Activated T-helper 1 cell treated with anti-CD3 and anti-CD28 coated beads, Interleukin-2, amount 50 U/mL, for 16 hours (primary cell): ENCODE results near the gene TOMM7.
"Not testable (repeated sequence)": the region's sequence is repeated elsewhere in the genome, so short reads cannot be mapped to it uniquely, and the experiment has no call there.

ENCODE experiments used
- DNase-seq, 2 donors: peaks; one replicate each; pipeline ENCODE4 v3.0.0-alpha.2; 2020; ENCODE audit warnings: low read depth in 1 of 2, low spot score in 1 of 2

TOMM7 gene

DNA sequence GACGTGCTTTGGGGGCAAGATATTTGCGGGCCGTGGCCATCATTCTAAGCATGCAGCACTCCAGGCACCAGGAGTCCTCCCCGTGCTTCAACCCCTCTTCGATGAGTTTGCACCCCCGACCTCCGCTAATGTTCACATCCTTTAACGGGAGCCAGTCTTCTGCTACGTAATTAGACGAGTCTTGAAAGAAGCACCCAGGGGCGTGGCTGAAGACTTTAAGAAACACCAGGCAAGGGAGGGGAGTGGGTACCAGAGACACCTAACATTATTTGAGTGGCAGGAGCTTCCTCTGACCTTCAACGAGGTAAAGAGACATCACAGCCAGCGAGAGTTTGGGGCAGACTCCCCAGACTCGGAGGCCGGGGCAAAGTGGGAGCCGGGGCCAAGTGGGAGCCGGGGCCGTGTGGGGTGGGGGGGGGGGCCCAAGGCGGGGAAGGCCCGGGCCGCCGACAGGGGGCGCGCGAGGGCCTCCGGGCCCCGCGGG lies 31.1 kb upstream of the TOMM7 start:
- DNase-seq = no peak

DNA sequence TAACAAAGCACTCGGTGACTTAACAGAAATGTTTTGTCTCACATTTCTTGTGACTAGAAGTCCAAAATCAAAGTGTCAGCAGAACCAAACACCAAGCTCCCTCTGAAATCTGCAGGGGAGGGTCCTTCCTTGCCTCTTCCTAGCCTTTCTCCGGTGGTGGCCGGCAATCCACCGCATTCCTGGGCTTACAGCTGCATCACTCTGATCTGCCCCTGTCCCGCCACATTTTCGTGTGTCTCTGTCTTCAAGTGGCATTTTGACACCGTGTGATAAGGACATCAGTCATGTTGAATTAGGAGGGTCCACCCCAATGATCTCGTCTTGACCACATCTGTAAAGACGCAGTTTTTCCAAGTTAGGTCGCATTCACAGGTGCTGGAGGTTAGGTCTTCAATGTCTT lies 30.5 kb upstream of the TOMM7 start:
- DNase-seq = no peak

DNA sequence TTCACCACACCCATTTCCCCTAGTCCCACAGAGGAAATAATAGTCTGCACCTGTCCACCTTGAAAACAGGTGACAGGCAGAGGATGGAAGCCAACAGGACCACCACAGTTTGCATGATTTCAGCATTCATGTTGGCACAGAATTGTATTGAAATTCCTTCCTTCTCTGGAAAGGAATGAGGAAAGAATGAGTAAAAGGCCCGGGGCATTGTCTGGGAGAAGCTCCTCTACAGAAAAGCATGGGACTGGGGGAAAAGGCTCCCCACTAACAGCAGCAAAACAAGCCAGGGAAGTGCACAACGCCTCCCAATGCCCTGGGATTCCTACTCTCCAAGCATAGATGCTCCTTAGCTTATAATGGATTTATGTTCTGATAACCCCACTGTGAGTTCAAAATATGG lies 28.5 kb upstream of the TOMM7 start:
- no peak for DNase-seq

DNA sequence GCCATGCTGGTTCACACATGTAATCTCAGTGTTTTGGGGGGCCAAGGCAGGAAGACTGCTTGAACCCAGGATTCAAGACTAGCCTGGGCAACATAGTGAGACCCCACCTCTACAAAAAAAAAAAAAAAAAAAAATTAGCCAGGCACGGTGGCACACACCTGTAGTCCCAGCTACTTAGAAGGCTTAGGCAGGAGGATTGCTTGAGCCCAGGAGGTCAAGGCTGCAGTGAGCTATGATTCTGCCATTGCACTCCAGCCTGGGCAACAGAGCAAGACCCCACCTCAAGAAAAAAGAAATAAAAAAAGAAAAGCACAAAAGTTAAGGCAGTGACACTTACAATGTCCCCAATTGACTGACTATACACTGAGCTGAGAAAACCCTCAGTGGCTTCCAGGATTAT lies 27.7 kb upstream of the TOMM7 start:
- DNase-seq = not testable (repeated sequence)

DNA sequence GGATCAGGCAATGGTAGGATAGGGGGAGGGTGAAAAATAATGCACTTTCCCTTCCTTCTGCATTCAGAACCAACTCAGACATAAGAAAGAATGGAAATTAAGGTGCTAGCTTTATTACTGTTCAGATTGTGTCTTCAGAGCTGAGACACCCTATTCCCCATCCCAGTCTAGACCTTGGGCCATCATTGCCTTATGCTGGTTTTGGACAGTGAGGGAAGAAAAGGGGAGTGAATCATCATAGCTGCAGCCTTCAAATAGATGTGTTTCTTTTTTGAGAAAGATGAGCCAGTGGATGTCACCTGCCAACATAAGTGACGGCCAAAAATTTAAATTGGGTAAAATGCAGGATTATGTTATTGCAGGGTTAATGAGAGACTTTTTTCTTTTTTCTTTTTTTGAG lies 27.0 kb upstream of the TOMM7 start:
- DNase-seq = no peak

GRCh38 chr7:22849172-22849571 lies 26.5 kb upstream of the TOMM7 start:
- no peak for DNase-seq

DNA sequence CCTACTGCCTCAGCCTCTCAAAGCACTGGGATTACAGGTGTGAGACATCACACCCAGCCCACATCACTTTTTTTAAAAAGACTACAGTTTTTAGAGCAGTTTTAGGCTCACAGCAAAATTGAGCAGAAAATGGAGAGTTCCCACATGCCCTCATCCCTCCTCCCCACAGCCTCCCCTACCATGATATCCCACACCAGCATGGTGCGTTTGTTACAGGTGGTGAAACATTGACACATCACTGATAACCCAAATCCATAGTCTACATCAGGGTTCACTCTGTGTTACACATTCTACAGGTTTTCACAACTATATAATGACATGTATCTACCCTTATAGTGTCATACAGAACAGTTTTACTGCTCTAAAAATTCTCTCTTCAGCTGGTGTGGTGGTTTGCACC lies 24.3 kb upstream of the TOMM7 start:
- no peak for DNase-seq

DNA sequence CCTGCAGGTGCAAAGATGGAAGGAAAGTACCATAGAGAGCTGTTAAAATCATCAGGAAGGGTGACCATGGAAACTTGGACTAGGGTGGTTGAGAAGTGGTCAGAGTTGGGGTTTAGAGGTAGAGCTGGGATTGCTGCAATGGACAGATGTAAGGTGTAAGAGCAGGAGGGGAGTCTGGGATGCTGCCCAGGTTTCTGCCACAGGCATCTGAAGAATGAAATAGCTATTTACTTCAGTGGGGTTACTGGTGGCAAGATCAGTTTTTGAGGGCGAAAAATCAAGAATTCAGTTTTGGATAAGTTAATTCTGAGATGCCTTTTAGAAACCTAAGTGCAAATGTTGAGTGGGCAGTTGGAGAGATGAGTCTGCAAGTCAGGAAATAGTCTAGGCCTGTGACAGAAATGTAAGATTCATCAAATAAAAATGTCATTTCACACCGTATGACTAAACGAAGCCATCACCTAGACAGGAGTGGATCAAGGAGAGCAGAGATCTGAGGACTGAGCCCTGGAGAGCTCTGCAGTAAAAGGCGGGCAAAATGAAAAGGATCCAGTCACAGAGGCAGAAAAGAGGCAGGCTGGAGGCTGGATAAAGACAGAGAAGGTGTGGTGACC lies 22.7 kb upstream of the TOMM7 start:
- no peak for DNase-seq

GRCh38 chr7:22843681-22844309 lies 21.1 kb upstream of the TOMM7 start:
- DNase-seq = no peak

DNA sequence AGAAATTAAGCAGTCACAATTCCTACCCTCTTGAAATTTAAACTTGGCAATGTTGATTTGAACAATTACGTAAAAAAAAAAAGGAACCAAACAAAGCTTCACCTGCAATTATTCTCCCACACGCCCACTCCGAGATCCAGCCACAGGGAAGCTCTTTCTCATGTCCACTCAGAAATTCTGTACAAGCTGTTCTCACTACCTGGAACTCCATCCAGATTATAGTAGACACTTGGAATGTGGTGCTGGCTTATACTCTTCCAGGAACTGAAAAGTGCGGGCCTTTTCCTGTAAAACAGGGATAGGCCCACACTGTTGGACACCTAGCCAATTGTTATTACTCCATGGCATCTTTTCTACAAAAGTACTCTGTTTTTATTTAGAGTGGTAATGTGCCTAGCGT lies 20.3 kb upstream of the TOMM7 start:
- DNase-seq = no peak

- no peak for DNase-seq
Measured at GRCh38 chr7:22842383-22842941, 19.8 kb upstream of the TOMM7 start.

DNA sequence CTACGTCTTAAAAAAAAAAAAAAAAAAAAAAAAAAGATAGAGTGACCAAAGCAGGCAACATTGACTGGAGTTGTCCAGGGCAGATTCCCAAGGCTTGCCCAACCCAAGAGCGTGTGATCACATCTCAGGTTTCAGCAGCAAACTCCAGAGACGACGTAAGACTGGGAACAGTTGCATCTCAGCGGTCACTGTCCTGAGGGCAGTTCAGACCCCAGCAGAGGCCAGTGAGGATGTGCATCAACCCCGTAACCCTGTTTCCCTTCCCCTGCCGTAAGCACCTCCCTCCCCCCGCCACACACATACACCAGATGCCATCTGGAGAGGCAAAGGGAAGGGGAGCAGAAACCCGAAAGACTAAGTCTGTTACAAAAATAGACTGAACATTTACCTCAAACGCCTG lies 19.3 kb upstream of the TOMM7 start:
- no peak for DNase-seq

- no peak for DNase-seq
Measured at GRCh38 chr7:22837308-22837707, 14.7 kb upstream of the TOMM7 start.

DNA sequence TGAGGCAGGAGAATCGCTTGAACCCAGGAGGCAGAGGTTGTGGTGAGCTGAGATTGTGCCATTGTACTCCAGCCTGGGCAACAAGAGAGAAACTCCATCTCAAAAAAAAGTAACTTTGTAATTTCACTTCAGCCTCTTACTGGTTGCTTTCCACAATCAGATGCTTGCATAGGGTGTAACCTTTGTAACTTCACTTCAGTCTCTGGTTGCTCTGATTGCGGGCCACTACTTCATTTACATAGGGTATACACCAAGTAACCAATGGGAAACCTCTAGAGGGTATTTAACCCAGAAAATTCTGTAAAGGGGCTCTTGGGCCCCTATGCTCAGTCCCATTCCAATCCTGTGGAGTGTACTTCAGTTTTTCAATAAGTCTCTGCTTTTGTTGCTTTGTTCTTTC lies 13.9 kb upstream of the TOMM7 start:
- DNase-seq = not testable (repeated sequence)

DNA sequence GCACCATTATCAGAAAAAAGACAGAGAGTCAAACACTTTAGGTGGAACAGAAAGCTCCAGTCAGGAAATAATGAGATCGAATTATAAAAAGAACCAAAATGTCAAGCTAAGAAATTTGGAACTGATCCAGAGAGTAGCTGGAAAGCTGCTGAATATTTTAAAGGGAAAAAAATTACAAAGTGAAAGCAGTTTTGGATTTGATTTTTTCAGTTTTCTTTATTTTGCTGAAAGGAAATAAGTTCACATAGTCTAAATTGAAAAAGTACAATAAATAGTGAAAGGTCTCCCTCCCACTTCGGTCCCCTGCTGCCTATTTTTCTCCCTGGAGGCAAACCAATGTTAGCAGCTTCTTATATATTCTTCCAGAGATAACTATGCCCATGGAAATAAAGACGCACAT lies 11.3 kb upstream of the TOMM7 start:
- no peak for DNase-seq

DNA sequence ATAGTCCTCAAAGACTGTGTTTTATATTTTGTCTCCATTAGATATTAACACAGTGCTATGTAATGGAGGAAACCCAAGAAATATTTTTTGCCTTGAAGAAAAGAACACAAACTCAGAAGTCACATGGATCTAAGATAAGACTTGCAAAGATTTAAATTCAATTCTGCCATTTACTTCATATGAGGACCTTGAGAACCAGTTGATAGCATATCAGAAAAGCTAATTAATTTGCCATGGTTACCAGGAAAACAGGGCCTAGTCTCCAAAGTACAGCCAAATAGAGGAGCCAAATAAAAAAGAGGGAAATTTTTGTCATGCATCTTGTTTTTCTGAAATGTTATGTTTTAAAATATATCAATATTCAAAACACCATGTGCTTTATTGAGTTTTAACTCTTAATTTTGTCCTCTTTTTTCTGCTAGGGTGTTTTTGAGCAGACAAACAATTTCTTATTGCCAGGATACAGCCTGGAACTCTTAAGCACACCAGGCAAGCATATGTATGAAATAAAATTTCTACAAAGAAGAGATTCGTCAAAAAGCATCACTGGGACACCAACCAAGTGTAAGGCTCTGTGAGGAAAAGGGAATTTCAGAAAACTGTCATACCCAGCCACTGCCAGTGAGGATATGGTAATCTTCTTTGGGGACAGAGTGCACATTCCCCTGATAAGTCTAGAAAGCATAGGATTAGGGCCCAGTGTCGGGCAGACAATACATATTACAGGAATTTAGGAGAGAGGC lies 10.6 kb upstream of the TOMM7 start:
- no peak for DNase-seq

- no peak for DNase-seq
Measured at GRCh38 chr7:22832401-22832800, 9.8 kb upstream of the TOMM7 start.

DNA sequence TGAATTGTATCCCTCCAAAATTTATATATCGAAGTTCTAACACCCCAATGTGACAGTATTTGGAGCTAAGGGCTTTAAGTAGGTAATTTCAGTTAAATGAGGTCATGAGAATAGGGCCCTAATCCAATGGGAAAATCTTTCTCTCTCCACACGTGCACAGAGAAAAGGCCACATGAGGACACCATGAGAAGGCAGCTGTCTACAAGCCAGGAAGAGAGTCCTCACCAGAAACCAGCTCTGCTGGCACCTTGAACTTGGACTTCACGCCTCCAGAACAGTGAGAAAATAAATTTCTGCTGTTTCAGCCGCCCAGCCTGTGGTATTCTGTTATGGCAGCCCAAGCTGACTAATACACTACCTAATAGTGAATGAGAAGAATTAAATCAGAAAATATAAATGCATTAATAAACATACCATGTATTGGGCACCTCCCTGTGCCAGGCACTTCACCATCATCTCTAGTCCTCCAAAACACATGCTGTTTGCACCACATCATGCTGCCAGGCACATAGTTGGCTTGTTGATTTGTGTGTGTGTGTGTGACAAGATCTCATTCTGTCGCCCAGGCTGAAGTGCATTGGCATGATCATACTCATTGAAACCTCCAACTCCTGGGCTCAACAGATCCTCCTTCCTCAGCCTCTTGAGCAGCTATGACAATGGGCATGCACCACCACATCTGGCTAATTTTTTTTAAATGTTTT lies 9.1 kb upstream of the TOMM7 start:
- DNase-seq = no peak

DNA sequence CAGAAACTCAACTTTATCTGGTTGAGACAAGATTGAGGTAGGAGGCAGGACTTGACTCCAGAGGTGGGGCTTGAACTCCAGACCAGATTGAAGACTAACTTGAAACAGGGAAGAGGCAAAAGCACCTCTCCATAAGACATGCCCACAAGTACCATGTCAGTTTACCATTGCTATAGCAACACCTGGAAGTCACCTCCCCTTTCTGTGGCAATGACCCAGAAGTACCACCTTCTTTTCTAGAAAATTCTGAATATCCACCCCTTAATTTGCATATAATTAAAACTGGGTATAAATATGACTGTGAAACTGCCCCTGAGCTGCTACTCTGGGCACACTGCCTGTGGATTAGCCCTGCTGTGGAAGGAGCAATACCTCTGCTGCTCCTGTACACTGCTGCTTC lies 4.9 kb upstream of the TOMM7 start:
- no peak for DNase-seq

GRCh38 chr7:22826593-22826992 lies 3.9 kb upstream of the TOMM7 start:
- no peak for DNase-seq

- DNase-seq = no peak
Measured at GRCh38 chr7:22824760-22825159, 2.1 kb upstream of the TOMM7 start.

- DNase-seq = no peak
Measured at GRCh38 chr7:22823142-22823497, 471 bp upstream of the TOMM7 start.
